ENCODE results near the gene AP1S1. TPM values are rescaled to one million over a fixed set of nuclear protein-coding genes. Genes with fewer than 3 reads are reported as not detected.

The AP1S1 gene
- total and polyA plus RNA-seq, 7 donors, result 5.7 to 29.9 (median 7.1) TPM

DNA sequence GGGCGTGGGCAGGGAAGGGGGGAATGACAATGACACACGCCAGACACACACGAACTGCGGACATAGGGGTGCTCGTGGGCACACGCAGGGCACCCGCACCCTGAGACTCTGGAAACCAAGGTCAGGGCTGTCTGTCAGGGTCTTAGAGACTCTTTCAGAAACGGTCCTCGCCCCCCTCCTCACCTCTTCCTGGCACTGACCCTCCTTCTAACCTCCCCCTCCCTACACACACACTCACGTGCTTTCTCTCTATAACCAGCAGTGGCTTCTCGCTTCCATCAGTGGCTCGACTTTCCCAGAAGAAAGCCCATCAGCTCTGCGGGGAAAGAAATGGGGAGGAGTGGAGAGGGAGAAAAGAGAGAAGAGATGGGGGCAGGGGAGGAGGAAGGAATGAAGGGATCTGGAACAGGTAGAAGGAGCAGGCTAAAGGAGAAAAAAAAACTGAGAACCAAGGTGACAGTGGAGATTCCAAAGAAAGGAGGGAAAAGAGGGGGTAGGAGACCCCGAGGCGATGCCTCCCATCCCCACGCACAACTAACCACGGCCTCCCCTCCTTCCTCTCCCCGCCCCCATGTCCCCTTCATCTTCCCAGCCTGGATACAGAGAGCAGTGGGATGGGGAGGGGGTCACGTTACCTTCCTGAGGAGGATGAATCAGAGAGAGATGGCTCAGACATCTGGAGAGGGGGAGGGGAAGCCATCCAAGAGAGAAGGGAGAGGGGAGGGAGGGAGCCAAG lies 12.8 kb downstream of the AP1S1 start:
- H3K4me3 ChIP-seq, result no peak overlapping the region
- no peaks in the 10 kb centered on the region for H3K9me3 ChIP-seq
- ATAC-seq, result no peak
- no peaks in the 10 kb centered on the region for H3K36me3 ChIP-seq (ENCODE audit: insufficient read depth in 1 of 2, low read depth in 1 of 2)
- DNase-seq, result no peak
- TF ChIP-seq, protein P1, sequence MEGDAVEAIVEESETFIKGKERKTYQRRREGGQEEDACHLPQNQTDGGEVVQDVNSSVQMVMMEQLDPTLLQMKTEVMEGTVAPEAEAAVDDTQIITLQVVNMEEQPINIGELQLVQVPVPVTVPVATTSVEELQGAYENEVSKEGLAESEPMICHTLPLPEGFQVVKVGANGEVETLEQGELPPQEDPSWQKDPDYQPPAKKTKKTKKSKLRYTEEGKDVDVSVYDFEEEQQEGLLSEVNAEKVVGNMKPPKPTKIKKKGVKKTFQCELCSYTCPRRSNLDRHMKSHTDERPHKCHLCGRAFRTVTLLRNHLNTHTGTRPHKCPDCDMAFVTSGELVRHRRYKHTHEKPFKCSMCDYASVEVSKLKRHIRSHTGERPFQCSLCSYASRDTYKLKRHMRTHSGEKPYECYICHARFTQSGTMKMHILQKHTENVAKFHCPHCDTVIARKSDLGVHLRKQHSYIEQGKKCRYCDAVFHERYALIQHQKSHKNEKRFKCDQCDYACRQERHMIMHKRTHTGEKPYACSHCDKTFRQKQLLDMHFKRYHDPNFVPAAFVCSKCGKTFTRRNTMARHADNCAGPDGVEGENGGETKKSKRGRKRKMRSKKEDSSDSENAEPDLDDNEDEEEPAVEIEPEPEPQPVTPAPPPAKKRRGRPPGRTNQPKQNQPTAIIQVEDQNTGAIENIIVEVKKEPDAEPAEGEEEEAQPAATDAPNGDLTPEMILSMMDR (IDR thresholded peaks at IDR 0.05), result no peak
- H3K27ac ChIP-seq, result no peak overlapping the region
- H3K27me3 ChIP-seq (ENCODE audit: insufficient read depth in 3 of 3, low read length in 2 of 3), result peaks cover 0 to 96% (median 58%) of the 10 kb centered on the region in 3 donors
- WGBS, 3 donors, result 0 to 1% (median 0%) methylated on average over 14 to 19 of the region's 19 CpGs
- peaks cover 5% of the 10 kb centered on the region for H3K4me1 ChIP-seq
- intact Hi-C loops (cut with DNase I), result no loop called here

DNA sequence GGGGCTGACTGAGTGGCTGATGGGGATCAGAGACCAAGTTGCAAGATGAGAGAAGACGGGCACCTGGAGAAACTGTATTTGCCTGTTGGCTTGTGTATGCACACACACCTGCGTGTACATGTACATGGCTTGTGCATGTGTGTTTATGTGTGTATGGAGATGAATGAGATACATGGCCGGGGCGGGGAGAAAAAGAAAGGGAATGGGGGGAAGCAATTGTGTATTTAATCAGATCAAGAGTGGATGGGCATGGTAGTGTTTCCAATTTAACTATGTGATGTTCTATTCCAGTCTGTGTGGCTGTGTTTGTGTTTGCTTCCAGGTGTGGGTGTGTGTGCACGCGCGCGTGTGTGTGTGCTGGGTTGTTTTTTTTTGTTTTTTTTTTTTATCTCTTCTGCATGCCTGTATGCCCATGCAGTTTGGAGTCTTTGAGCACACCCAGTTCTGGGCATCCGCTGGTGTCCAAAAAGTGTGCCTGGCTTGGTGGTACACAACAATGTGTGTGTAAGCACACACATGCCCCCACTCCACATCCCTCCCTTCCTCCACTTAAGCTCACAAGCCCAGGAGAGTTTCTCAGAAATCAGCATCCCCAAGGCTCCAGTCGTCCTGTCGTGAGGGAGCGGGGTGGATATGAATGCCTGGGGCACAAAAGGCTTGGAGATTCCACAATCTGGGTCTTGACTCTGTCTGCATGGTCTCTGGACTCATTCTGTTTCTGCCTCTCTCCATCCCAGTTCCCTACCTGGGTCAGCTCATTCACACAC lies 13.6 kb downstream of the AP1S1 start:
- H3K27me3 ChIP-seq (ENCODE audit: insufficient read depth in 3 of 3, low read length in 2 of 3), result peaks cover 0 to 96% (median 62%) of the 10 kb centered on the region in 3 donors
- intact Hi-C loops (cut with DNase I), result loop anchor here in 1 of 2 donors (2.0 kb wide), 1 partner anchor 25 kb away; no protein-coding TSS in a partner anchor
- H3K9me3 ChIP-seq, result no peaks in the 10 kb centered on the region
- no peaks in the 10 kb centered on the region for H3K36me3 ChIP-seq (ENCODE audit: insufficient read depth in 1 of 2, low read depth in 1 of 2)
- H3K4me1 ChIP-seq, result peaks cover 12% of the 10 kb centered on the region
- H3K4me3 ChIP-seq, result no peak overlapping the region
- ATAC-seq (no peak), DNase-seq (no peak)
- WGBS, 3 donors, result 2 to 4% (median 3%) methylated on average over 12 of the region's 12 CpGs
- TF ChIP-seq, protein P1 (IDR thresholded peaks at IDR 0.05), result no peak
- H3K27ac ChIP-seq, result no peak overlapping the region

DNA sequence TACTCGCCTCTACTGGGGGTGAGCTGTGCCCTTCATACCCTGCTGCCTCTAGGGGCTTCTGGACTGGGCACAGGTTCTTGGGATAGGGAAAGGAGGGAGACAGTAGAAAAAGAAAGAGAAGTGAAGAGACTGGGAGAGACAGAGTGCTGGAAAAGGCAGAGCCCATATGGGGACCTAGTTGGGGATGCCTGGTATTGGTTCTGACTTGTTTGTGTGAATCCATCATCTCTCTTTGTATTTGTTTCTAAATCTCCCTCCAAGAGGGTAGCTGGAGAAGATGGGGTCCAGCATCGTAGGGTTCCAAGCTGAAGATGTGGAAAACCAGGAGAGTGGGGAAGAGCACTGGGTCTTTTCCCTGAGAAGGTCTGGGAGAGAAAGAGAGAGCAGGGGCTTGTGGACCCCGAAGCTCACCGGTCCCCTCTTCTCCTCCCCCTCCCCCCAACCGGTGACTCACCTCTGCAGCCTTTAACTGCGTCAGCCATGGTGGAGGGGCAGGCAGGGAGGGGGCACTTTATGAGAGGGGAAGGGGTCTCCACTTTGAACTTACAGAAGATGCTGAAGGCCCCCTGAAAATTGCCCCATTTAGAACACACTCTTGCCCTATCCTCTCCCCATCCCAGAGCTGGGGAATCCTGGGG lies 14.3 kb downstream of the AP1S1 start:
- TF ChIP-seq, protein P1 (IDR thresholded peaks at IDR 0.05), result no peak
- Histone ChIP-seq H3K9me3 (no peaks in the 10 kb centered on the region), H3K4me3 (no peak overlapping the region), H3K27ac (no peak overlapping the region), H3K4me1 (peaks cover 19% of the 10 kb centered on the region), H3K27me3 (ENCODE audit: insufficient read depth in 3 of 3, low read length in 2 of 3) (peaks cover 0 to 98% (median 66%) of the 10 kb centered on the region in 3 donors), H3K36me3 (ENCODE audit: insufficient read depth in 1 of 2, low read depth in 1 of 2) (no peaks in the 10 kb centered on the region)
- intact Hi-C loops (cut with DNase I), result loop anchor here in 1 of 2 donors (2.0 kb wide), 1 partner anchor 26 kb away; no protein-coding TSS in a partner anchor
- DNase-seq (no peak), ATAC-seq (no peak)
- 0 to 7% (median 1%) methylated on average over 4 to 6 of the region's 6 CpGs for WGBS, 3 donors

DNA sequence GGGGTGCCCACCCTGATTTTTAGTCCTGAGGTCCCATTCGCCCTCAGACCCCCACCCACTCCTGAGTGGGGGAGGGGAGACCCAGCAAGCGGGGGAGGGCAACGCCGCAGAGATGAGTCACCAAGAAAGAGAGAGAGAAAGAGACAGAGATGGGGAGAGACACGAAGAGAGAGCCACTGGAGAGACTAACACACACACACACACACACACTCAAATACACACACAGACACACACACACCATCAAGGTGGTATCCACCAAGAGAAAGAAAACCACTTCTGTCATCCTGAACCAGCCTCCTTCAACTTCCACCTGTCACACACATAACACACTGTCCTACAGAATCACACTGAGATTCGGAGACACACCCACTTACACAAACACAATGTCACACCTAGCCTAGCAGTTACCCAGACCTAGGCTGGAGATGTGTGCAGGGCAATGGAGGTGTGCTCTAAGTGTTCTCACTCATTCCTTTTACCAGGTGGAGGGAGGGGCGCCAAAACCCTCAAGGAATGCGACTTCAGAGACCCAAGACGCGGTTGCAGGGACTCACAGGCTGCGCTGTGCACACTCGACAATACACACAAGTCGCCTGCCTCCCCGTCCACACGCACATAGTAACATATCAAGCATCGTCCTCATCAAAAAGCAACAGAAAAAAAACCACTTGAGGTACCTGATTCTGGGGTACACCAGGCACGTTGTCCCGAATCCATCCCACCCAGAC lies 15.0 kb downstream of the AP1S1 start:
- no peak overlapping the region for H3K4me3 ChIP-seq
- DNase-seq, result no peak
- 1 to 3% (median 2%) methylated on average over 18 of the region's 18 CpGs for WGBS, 3 donors
- H3K36me3 ChIP-seq (ENCODE audit: insufficient read depth in 1 of 2, low read depth in 1 of 2), result no peaks in the 10 kb centered on the region
- no peaks in the 10 kb centered on the region for H3K9me3 ChIP-seq
- TF ChIP-seq, protein P1 (IDR thresholded peaks at IDR 0.05), result no peak
- intact Hi-C loops (cut with DNase I), result loop anchor here in 1 of 2 donors (2.0 kb wide), 1 partner anchor 26 kb away; no protein-coding TSS in a partner anchor
- peaks cover 17% of the 10 kb centered on the region for H3K4me1 ChIP-seq
- no peak overlapping the region for H3K27ac ChIP-seq
- no peak for ATAC-seq
- peaks cover 0 to 98% (median 65%) of the 10 kb centered on the region in 3 donors for H3K27me3 ChIP-seq (ENCODE audit: insufficient read depth in 3 of 3, low read length in 2 of 3)

Data from psoas muscle (tissue), 8 donors.